Measurements from ENCODE around the gene ERBB4. TPM values are rescaled to one million over a fixed set of nuclear protein-coding genes. Genes with fewer than 3 reads are reported as not detected.

Gene ERBB4
- total RNA-seq, 4 donors from 2014 or later: 1.6 to 5.7 (median 3.5) TPM

- no peak for DNase-seq
- H3K4me1 ChIP-seq: peaks cover 6 to 7% of the 10 kb centered on the region in 2 donors
- ATAC-seq: no peak
- H3K9me3 ChIP-seq: no peaks in the 10 kb centered on the region
- intact Hi-C loops (cut with DNase I; ENCODE audit: low total_unique reads): no loop called here
- TF ChIP-seq, protein P1, sequence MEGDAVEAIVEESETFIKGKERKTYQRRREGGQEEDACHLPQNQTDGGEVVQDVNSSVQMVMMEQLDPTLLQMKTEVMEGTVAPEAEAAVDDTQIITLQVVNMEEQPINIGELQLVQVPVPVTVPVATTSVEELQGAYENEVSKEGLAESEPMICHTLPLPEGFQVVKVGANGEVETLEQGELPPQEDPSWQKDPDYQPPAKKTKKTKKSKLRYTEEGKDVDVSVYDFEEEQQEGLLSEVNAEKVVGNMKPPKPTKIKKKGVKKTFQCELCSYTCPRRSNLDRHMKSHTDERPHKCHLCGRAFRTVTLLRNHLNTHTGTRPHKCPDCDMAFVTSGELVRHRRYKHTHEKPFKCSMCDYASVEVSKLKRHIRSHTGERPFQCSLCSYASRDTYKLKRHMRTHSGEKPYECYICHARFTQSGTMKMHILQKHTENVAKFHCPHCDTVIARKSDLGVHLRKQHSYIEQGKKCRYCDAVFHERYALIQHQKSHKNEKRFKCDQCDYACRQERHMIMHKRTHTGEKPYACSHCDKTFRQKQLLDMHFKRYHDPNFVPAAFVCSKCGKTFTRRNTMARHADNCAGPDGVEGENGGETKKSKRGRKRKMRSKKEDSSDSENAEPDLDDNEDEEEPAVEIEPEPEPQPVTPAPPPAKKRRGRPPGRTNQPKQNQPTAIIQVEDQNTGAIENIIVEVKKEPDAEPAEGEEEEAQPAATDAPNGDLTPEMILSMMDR (IDR thresholded peaks at IDR 0.05 in 4 of 5, conservative IDR thresholded peaks at IDR 0.05 in 1 of 5): no peak
- no peak for TF ChIP-seq POLR2A (IDR thresholded peaks at IDR 0.05)
- in situ Hi-C loops (cut with MboI; ENCODE audit: low sequenced_read_pairs in 4 of 4): no loop called here
- H3K36me3 ChIP-seq: no peaks in the 10 kb centered on the region
- no peak overlapping the region for H3K27ac ChIP-seq
- no peaks in the 10 kb centered on the region for H3K27me3 ChIP-seq
- no peak overlapping the region for H3K4me3 ChIP-seq
Observed at GRCh38 chr2:212448698-212449097, 89.9 kb downstream of the ERBB4 start.

DNA sequence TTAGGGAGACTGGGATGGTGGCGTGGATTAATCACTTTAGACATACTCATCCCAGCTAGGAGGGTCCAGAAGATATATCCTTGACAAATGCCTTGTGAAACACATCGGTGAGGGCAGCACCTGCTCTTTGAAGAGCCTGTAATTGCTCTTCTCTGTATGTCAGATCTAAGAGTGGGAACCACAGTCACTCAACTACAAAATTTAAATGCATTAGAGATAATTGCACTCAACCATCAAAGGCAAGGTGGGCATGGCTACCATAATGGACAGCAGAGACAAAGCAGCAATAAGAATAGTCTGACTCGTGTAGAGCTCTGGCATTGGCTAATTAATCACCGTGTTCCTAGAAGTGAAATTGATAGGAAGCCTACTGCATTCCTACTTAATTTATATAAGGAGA is 96.8 kb downstream of the ERBB4 start:
- no peaks in the 10 kb centered on the region for H3K9me3 ChIP-seq
- no peak overlapping the region for H3K27ac ChIP-seq
- H3K36me3 ChIP-seq: no peaks in the 10 kb centered on the region
- intact Hi-C loops (cut with DNase I; ENCODE audit: low total_unique reads) (no loop called here), in situ Hi-C loops (cut with MboI; ENCODE audit: low sequenced_read_pairs in 4 of 4) (no loop called here)
- ATAC-seq: no peak
- no peaks in the 10 kb centered on the region for H3K27me3 ChIP-seq
- no peak overlapping the region for H3K4me3 ChIP-seq
- no peaks in the 10 kb centered on the region for H3K4me1 ChIP-seq
- TF ChIP-seq, protein P1 (IDR thresholded peaks at IDR 0.05 in 4 of 5, conservative IDR thresholded peaks at IDR 0.05 in 1 of 5): no peak
- no peak for TF ChIP-seq POLR2A (IDR thresholded peaks at IDR 0.05)
- no peak for DNase-seq

GRCh38 chr2:212441141-212441540 is 97.5 kb downstream of the ERBB4 start:
- no peak for ATAC-seq
- Histone ChIP-seq H3K36me3 (no peaks in the 10 kb centered on the region), H3K27ac (no peak overlapping the region), H3K4me1 (no peaks in the 10 kb centered on the region), H3K4me3 (no peak overlapping the region), H3K9me3 (no peaks in the 10 kb centered on the region), H3K27me3 (no peaks in the 10 kb centered on the region)
- intact Hi-C loops (cut with DNase I; ENCODE audit: low total_unique reads) (no loop called here), in situ Hi-C loops (cut with MboI; ENCODE audit: low sequenced_read_pairs in 4 of 4) (no loop called here)
- no peak for TF ChIP-seq POLR2A (IDR thresholded peaks at IDR 0.05)
- DNase-seq: no peak

DNA sequence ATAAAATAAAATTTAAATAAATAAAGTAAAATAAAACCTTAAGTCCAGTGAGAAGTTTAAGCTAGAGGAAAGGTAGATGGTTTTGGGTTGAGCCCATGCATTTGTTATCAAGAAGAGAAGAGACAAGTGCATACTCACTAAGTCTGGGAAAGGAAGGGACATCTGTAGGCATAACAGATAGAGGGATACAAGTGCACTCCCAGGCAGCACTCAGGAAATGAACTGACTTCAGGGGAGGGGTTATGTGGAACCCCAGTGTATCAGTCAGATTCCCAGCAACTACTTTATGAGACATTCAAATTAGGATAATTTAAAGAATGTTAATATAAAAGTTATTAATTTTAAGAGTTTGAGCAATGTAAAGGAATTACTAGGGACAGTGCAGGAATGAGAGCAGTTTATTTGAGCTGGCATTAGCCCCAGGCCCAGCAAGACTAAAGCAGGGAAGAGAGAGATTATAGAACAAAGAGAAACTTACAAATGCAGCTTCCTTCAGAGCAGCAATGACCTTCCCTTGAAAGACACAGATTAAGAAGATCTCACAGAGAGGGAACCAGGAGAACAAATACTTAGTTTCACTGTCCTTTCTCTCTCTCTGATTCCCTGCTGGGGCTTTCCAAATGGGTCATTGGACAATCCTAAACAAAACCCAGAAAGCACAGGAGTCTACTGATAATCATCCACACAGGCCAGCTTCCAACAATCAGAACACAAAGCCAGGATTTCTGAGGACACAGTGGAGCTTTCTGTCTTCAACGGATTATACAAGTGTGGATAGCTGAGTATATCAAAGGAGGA is 109.7 kb downstream of the ERBB4 start:
- intact Hi-C loops (cut with DNase I; ENCODE audit: low total_unique reads): no loop called here
- H3K36me3 ChIP-seq: no peaks in the 10 kb centered on the region
- H3K27me3 ChIP-seq: no peaks in the 10 kb centered on the region
- H3K27ac ChIP-seq: no peak overlapping the region
- H3K9me3 ChIP-seq: no peaks in the 10 kb centered on the region
- TF ChIP-seq, protein P1 (IDR thresholded peaks at IDR 0.05 in 4 of 5, conservative IDR thresholded peaks at IDR 0.05 in 1 of 5): no peak
- no peak for TF ChIP-seq POLR2A (IDR thresholded peaks at IDR 0.05)
- H3K4me1 ChIP-seq: no peaks in the 10 kb centered on the region
- no peak overlapping the region for H3K4me3 ChIP-seq
- DNase-seq: no peak
- no peak for ATAC-seq
- in situ Hi-C loops (cut with MboI; ENCODE audit: low sequenced_read_pairs in 4 of 4): no loop called here

DNA sequence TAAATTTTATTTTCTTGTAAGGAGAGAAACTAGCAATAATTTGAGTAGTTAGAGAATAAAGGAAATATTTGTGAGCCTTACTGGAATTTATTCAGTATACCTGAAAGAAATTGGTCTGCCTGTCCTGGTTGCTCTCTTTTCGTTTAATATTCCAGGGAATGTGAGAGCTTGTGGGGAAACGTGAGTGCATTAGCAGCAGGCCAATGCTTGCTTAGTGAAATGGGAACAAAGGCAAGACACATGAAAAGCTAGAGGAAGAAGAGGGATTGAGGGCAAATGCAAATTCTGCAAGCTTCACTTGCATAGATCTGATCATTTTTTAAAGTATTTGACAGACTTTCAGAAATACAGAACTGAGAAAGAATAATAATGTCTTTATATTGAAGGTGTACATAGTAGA is 111.0 kb downstream of the ERBB4 start:
- H3K9me3 ChIP-seq: no peaks in the 10 kb centered on the region
- intact Hi-C loops (cut with DNase I; ENCODE audit: low total_unique reads): no loop called here
- H3K4me1 ChIP-seq: no peaks in the 10 kb centered on the region
- DNase-seq (no peak), ATAC-seq (no peak)
- H3K27ac ChIP-seq: no peak overlapping the region
- TF ChIP-seq, protein P1 (IDR thresholded peaks at IDR 0.05 in 4 of 5, conservative IDR thresholded peaks at IDR 0.05 in 1 of 5): no peak
- no peak for TF ChIP-seq POLR2A (IDR thresholded peaks at IDR 0.05)
- H3K36me3 ChIP-seq: no peaks in the 10 kb centered on the region
- H3K4me3 ChIP-seq: no peak overlapping the region
- in situ Hi-C loops (cut with MboI; ENCODE audit: low sequenced_read_pairs in 4 of 4): no loop called here
- H3K27me3 ChIP-seq: no peaks in the 10 kb centered on the region

Measured in gastrocnemius medialis (tissue), 4 donors.